A673 (cell line): ENCODE data around the gene PCNX3.

Experiments used
- EZH2 ChIP-seq: fragments of 200-600 bp; sonication (generic); IDR thresholded peaks from 2 replicates; pipeline ENCODE4 v1.6.1; 2017; ENCODE audit warnings: borderline replicate concordance, low read depth, mild to moderate bottlenecking, mixed read lengths, antibody characterized with exemption, low read length; ENCODE audit not compliant: poor library complexity, severe bottlenecking
- TF ChIP-seq, protein P1 (sequence below): fragments of 300-800, 200-600 bp; sonication (generic); conservative IDR thresholded peaks from 2 replicates; pipeline ENCODE4 v1.5.1; 2017; ENCODE audit warnings: low read depth, mild to moderate bottlenecking, antibody characterized with exemption, low read length, moderate library complexity, mixed read lengths

DNA sequence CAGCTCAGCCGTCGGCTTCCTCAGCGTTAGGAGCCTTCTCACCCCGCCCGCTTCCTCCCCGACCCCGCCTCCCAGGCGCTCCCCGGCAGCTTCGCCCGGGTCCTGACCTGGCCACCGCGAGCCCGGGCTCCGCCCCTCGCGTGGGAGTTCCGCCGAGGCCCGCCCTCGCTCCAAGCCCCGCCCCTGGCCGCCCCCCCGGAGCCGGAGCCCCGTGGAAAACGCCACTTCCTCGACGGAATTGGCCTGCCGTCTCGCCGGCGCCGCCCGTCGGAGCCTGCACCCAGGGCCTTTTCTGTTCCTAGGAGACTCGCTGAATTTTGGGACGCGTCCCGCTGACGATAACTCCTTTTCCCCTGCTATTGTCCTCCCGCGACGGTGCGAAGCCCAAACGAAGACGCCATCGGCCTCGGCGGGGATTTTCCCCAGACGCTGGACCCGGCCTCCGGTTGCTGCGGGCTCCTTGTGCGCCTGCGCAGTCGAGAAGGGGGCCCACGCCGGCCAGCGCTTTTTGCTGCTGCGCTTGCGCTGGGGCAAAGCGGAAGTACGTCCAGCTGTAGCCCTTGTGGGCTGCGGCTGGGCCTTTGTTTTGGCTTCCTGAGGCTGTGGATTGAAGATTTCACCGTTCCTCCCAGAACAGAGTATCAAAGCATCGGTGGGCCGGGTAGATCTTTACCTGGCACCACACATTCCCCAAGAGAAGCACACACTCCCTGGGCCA lies 37.1 kb downstream of the PCNX3 start:
- TF ChIP-seq, protein P1, sequence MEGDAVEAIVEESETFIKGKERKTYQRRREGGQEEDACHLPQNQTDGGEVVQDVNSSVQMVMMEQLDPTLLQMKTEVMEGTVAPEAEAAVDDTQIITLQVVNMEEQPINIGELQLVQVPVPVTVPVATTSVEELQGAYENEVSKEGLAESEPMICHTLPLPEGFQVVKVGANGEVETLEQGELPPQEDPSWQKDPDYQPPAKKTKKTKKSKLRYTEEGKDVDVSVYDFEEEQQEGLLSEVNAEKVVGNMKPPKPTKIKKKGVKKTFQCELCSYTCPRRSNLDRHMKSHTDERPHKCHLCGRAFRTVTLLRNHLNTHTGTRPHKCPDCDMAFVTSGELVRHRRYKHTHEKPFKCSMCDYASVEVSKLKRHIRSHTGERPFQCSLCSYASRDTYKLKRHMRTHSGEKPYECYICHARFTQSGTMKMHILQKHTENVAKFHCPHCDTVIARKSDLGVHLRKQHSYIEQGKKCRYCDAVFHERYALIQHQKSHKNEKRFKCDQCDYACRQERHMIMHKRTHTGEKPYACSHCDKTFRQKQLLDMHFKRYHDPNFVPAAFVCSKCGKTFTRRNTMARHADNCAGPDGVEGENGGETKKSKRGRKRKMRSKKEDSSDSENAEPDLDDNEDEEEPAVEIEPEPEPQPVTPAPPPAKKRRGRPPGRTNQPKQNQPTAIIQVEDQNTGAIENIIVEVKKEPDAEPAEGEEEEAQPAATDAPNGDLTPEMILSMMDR: no peak
- no peak for TF ChIP-seq EZH2
